Fibroblast of lung (primary cell): ENCODE results near the gene FBL. TPM values are rescaled to one million over a fixed set of nuclear protein-coding genes. Genes with fewer than 3 reads are reported as not detected.

Source experiments
- DNase-seq, 2 donors: peaks; one replicate each; pipeline versions ENCODE4 v3.0.0 to v3.0.0-alpha.2; 2010; ENCODE audit warnings: low read depth in 2 of 2
- H2AFZ ChIP-seq: 2 replicates; pipeline ENCODE4 v1.5.1; 2012; ENCODE audit warnings: low read length, control low read depth, inconsistent platforms
- H3K27ac ChIP-seq: 2 replicates; pipeline ENCODE4 v1.5.1; 2011; ENCODE audit warnings: low read length, control low read depth; ENCODE audit not compliant: insufficient read depth
- H3K27me3 ChIP-seq: 2 replicates; pipeline ENCODE4 v1.5.1; 2011; ENCODE audit warnings: mild to moderate bottlenecking, low read length; ENCODE audit not compliant: control insufficient read depth, insufficient read depth
- H3K36me3 ChIP-seq: 2 replicates; pipeline ENCODE4 v1.5.1; 2011; ENCODE audit warnings: low read length; ENCODE audit not compliant: control insufficient read depth, insufficient read depth
- H3K4me1 ChIP-seq: 2 replicates; pipeline ENCODE4 v1.5.1; 2011; ENCODE audit warnings: low read length; ENCODE audit not compliant: control insufficient read depth, insufficient read depth; ENCODE audit errors: extremely low read depth
- H3K4me2 ChIP-seq: 2 replicates; pipeline ENCODE4 v1.5.1; 2011; ENCODE audit warnings: low read length, control low read depth; ENCODE audit not compliant: insufficient read depth; ENCODE audit errors: extremely low read depth
- H3K4me3 ChIP-seq, 4 experiments: fragments of 200-600 bp in 1 of 4; sonication (generic) in 1 of 4; replicated peaks in 1 of 4; 2 replicates each; pipeline ENCODE4 v1.5.1; 2011 to 2016; ENCODE audit warnings: low read length in 4 of 4, low read depth in 3 of 4, mild to moderate bottlenecking in 3 of 4, control low read depth in 2 of 4, inconsistent platforms in 1 of 4, mixed read lengths in 1 of 4; ENCODE audit not compliant: insufficient read depth in 1 of 4; ENCODE audit errors: control extremely low read depth in 1 of 4
- H3K79me2 ChIP-seq: 2 replicates; pipeline ENCODE4 v1.5.1; 2012; ENCODE audit warnings: mild to moderate bottlenecking, low read length, inconsistent platforms; ENCODE audit not compliant: control insufficient read depth, insufficient read depth
- H3K9ac ChIP-seq: 2 replicates; pipeline ENCODE4 v1.5.1; 2011; ENCODE audit warnings: mild to moderate bottlenecking, low read length, control low read depth; ENCODE audit not compliant: insufficient read depth
- H3K9me3 ChIP-seq: 2 replicates; pipeline ENCODE4 v1.5.1; 2012; ENCODE audit warnings: low read depth, low read length; ENCODE audit not compliant: control insufficient read depth, insufficient read depth
- H4K20me1 ChIP-seq: 2 replicates; pipeline ENCODE4 v1.5.1; 2011; ENCODE audit warnings: low read length; ENCODE audit not compliant: control insufficient read depth, insufficient read depth; ENCODE audit errors: extremely low read depth
- EZH2 ChIP-seq: IDR thresholded peaks from 2 replicates; pipeline ENCODE4 v1.5.1; 2012; ENCODE audit warnings: low read length, control low read depth, mild to moderate bottlenecking; ENCODE audit errors: missing control alignments
- polyA plus RNA-seq, 2 donors: library from polyadenylated mRNA; depleted of rRNA in 1 of 2; stranded (reverse) in 1 of 2; unstranded in 1 of 2; fragments of >200 nt; gene quantifications; 2 replicates each; pipeline ENCODE4 v1.2.1, GENCODE V29; 2011 to 2012; ENCODE audit warnings: missing spikeins in 1 of 2
- total RNA-seq: library from RNA; depleted of rRNA; stranded (reverse); fragments of >200 nt; gene quantifications from 2 replicates; pipeline ENCODE4 v1.2.1, GENCODE V29; 2014
- TF ChIP-seq, protein P1 (sequence below), 2 donors: IDR thresholded peaks in 1 of 2; conservative IDR thresholded peaks in 1 of 2; 1 replicate in 1 of 2; 2 replicates in 1 of 2; pipeline ENCODE4 v1.5.1; 2011 to 2012; ENCODE audit warnings: low read length in 2 of 2, control low read depth in 1 of 2, inconsistent platforms in 1 of 2, low read depth in 1 of 2, mild to moderate bottlenecking in 1 of 2

FBL gene
- total and polyA plus RNA-seq, 2 donors (not counting 1 experiment from before 2014, with no cell fraction given): 127 to 177 TPM

DNA sequence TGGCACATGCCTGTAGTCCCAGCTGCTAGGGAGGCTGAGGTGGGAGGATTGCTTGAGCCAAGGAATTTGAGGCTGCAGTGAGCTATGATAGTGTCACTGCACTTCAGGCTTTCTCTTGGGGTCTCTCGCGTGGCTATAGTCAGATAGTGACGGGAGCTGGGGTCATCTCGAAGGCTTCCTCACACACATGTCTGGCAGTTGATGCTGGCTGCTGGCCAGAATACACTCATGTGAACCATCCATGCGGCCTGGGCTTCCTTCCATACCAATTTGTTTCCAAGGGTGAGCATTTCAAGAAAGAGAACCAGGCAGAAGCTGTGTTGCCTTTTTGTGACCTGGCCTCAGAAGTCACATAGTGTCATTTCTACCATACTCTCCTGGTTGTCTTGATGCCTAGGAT lies 41.1 kb downstream of the FBL start:
- no peaks in the 10 kb centered on the region for H3K4me1 ChIP-seq
- H3K4me3 ChIP-seq: no peak overlapping the region
- peak in 1 of 2 donors; percentile 6 for DNase-seq
- H4K20me1 ChIP-seq: no peaks in the 10 kb centered on the region
- no peaks in the 10 kb centered on the region for H3K9me3 ChIP-seq
- H3K79me2 ChIP-seq: no peaks in the 10 kb centered on the region
- H3K9ac ChIP-seq: no peak overlapping the region
- H3K36me3 ChIP-seq: no peaks in the 10 kb centered on the region
- no peak overlapping the region for H3K4me2 ChIP-seq
- no peak overlapping the region for H3K27ac ChIP-seq
- no peaks in the 10 kb centered on the region for H3K27me3 ChIP-seq
- no peak overlapping the region for H2AFZ ChIP-seq
- TF ChIP-seq, protein P1, sequence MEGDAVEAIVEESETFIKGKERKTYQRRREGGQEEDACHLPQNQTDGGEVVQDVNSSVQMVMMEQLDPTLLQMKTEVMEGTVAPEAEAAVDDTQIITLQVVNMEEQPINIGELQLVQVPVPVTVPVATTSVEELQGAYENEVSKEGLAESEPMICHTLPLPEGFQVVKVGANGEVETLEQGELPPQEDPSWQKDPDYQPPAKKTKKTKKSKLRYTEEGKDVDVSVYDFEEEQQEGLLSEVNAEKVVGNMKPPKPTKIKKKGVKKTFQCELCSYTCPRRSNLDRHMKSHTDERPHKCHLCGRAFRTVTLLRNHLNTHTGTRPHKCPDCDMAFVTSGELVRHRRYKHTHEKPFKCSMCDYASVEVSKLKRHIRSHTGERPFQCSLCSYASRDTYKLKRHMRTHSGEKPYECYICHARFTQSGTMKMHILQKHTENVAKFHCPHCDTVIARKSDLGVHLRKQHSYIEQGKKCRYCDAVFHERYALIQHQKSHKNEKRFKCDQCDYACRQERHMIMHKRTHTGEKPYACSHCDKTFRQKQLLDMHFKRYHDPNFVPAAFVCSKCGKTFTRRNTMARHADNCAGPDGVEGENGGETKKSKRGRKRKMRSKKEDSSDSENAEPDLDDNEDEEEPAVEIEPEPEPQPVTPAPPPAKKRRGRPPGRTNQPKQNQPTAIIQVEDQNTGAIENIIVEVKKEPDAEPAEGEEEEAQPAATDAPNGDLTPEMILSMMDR (conservative IDR thresholded peaks at IDR 0.05 in 1 of 2, IDR thresholded peaks at IDR 0.05 in 1 of 2; ENCODE audit: low read depth in 1 of 2, low read length in 2 of 2): no peak
- no peak for TF ChIP-seq EZH2

DNA sequence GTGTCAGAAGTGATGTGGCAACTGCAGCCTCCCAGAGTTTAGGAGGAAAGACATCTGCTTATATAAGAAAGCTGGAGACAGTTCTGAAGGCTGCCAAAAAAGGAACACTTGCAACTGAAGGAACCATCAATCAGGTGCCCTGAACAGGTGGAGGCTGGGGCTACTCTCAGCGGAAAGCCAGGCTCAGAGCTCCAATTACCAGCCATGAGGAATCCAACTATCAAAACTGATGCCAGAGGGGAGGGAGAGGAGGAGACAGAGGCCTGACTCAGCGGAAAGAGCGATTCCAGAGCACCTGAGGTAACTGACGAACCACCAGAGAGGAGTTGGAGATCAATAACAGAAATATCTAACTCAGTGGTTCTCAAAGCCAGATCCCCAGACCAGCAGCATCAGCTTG lies 43.2 kb downstream of the FBL start:
- DNase-seq: peak in 1 of 2 donors; percentile 1
- no peaks in the 10 kb centered on the region for H3K4me1 ChIP-seq
- TF ChIP-seq, protein P1 (conservative IDR thresholded peaks at IDR 0.05 in 1 of 2, IDR thresholded peaks at IDR 0.05 in 1 of 2; ENCODE audit: low read depth in 1 of 2, low read length in 2 of 2): no peak
- TF ChIP-seq EZH2: no peak

DNA sequence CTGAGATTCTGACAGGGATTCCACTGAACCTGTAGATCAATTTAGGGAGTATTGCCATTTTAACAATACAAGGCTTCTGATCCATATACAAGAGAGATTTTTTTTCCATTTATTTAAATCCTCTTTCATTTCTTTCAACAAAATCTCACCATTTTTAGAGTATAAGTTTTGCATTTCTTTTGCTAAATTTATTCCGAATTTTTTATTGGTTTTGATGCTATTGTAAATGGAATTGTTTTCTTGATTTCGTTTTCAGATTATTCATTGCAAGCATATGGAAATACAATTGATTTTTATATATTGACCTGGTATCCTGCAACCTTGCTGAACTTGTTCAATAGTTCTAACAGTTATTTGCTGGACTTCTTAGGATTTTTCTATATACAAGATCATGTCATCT lies 49.1 kb downstream of the FBL start:
- Histone ChIP-seq H3K27ac (no peak overlapping the region), H3K79me2 (no peaks in the 10 kb centered on the region), H3K9ac (no peak overlapping the region), H3K4me1 (no peaks in the 10 kb centered on the region), H4K20me1 (no peaks in the 10 kb centered on the region), H3K36me3 (no peaks in the 10 kb centered on the region), H3K4me2 (no peak overlapping the region), H2AFZ (no peak overlapping the region), H3K27me3 (no peaks in the 10 kb centered on the region), H3K4me3 (no peak overlapping the region), H3K9me3 (no peaks in the 10 kb centered on the region)
- TF ChIP-seq, protein P1 (conservative IDR thresholded peaks at IDR 0.05 in 1 of 2, IDR thresholded peaks at IDR 0.05 in 1 of 2; ENCODE audit: low read depth in 1 of 2, low read length in 2 of 2): no peak
- no peak for TF ChIP-seq EZH2
- DNase-seq: no peak

More for the DNA sequence above, 43.2 kb downstream of the FBL start:
- no peaks in the 10 kb centered on the region for H3K36me3 ChIP-seq
- H3K9ac ChIP-seq: no peak overlapping the region
- no peaks in the 10 kb centered on the region for H3K79me2 ChIP-seq
- no peak overlapping the region for H2AFZ ChIP-seq
- no peaks in the 10 kb centered on the region for H3K27me3 ChIP-seq
- no peaks in the 10 kb centered on the region for H3K9me3 ChIP-seq
- no peaks in the 10 kb centered on the region for H4K20me1 ChIP-seq
- no peak overlapping the region for H3K27ac ChIP-seq
- no peak overlapping the region for H3K4me2 ChIP-seq
- H3K4me3 ChIP-seq: no peak overlapping the region
